ENCODE data around the gene DARS1. TPM values are rescaled to one million over a fixed set of nuclear protein-coding genes. Genes with fewer than 3 reads are reported as not detected.
"Not testable (repeated sequence)": the region's sequence is repeated elsewhere in the genome, so short reads cannot be mapped to it uniquely, and the experiment has no call there.

The DARS1 gene
- total RNA-seq, 1 donor from 2014 or later: 51.3 TPM

GRCh38 chr2:135985826-135986393 lies 484 bp upstream of the DARS1 start:
- DNase-seq (ENCODE audit: low read depth in 2 of 2): no peak

GRCh38 chr2:135984199-135985017 lies 1.0 kb downstream of the DARS1 start:
- DNase-seq (ENCODE audit: low read depth in 2 of 2): no peak

- DNase-seq (ENCODE audit: low read depth in 2 of 2): no peak
These were observed 4.9 kb downstream of the DARS1 start for GRCh38 chr2:135980434-135981079.

GRCh38 chr2:135975702-135976101 lies 9.7 kb downstream of the DARS1 start:
- no peak for DNase-seq (ENCODE audit: low read depth in 2 of 2)

- no peak for DNase-seq (ENCODE audit: low read depth in 2 of 2)
These were observed 11.4 kb downstream of the DARS1 start for GRCh38 chr2:135974036-135974435.

- DNase-seq (ENCODE audit: low read depth in 2 of 2): no peak
These were observed 15.6 kb downstream of the DARS1 start for GRCh38 chr2:135969655-135970387.

- DNase-seq (ENCODE audit: low read depth in 2 of 2): no peak
These were observed 19.7 kb downstream of the DARS1 start for GRCh38 chr2:135965756-135966155.

GRCh38 chr2:135964404-135964803 lies 21.0 kb downstream of the DARS1 start:
- DNase-seq (ENCODE audit: low read depth in 2 of 2): not testable (repeated sequence)

- no peak for DNase-seq (ENCODE audit: low read depth in 2 of 2)
These were observed 21.6 kb downstream of the DARS1 start for GRCh38 chr2:135963841-135964240.

GRCh38 chr2:135962366-135963123 lies 22.9 kb downstream of the DARS1 start:
- no peak for DNase-seq (ENCODE audit: low read depth in 2 of 2)

GRCh38 chr2:135960656-135961551 lies 24.5 kb downstream of the DARS1 start:
- peak in 1 of 2 donors; percentile 70 for DNase-seq (ENCODE audit: low read depth in 2 of 2)

GRCh38 chr2:135960150-135960549 lies 25.3 kb downstream of the DARS1 start:
- no peak for DNase-seq (ENCODE audit: low read depth in 2 of 2)

- DNase-seq (ENCODE audit: low read depth in 2 of 2): not testable (repeated sequence)
These were observed 26.5 kb downstream of the DARS1 start for GRCh38 chr2:135958927-135959326.

GRCh38 chr2:135954020-135954601 lies 31.3 kb downstream of the DARS1 start:
- DNase-seq (ENCODE audit: low read depth in 2 of 2): no peak

GRCh38 chr2:135952891-135953290 lies 32.5 kb downstream of the DARS1 start:
- no peak for DNase-seq (ENCODE audit: low read depth in 2 of 2)

- DNase-seq (ENCODE audit: low read depth in 2 of 2): no peak
These were observed 34.3 kb downstream of the DARS1 start for GRCh38 chr2:135951041-135951583.

GRCh38 chr2:135949451-135950234 lies 35.8 kb downstream of the DARS1 start:
- no peak for DNase-seq (ENCODE audit: low read depth in 2 of 2)

GRCh38 chr2:135948642-135949355 lies 36.6 kb downstream of the DARS1 start:
- peak in 1 of 2 donors; percentile 76 for DNase-seq (ENCODE audit: low read depth in 2 of 2)
